Astrocyte (in vitro differentiated cells and primary cell): ENCODE measurements around the gene NUTM1. TPM values are rescaled to one million over a fixed set of nuclear protein-coding genes. Genes with fewer than 3 reads are reported as not detected.

Experiments used
- DNase-seq: peaks from one replicate; pipeline ENCODE4 v3.0.0-alpha.2; 2010; ENCODE audit warnings: low read depth
- FAIRE-seq: peaks from 2 replicates; lab custom pipeline; 2011; peaks lifted over from hg19 to GRCh38; lab: Jason Lieb, UNC
- H2AFZ ChIP-seq: 2 replicates; pipeline ENCODE4 v1.6.0; 2012; ENCODE audit warnings: low read depth, low read length, inconsistent platforms
- H3K27ac ChIP-seq: 2 replicates; pipeline ENCODE4 v1.5.1; 2011; ENCODE audit warnings: low read depth, low read length, inconsistent platforms
- H3K27me3 ChIP-seq: 2 replicates; pipeline ENCODE4 v1.6.0; 2011; ENCODE audit warnings: low read length, inconsistent platforms; ENCODE audit not compliant: insufficient read depth
- H3K36me3 ChIP-seq: 2 replicates; pipeline ENCODE4 v1.5.1; 2011; ENCODE audit warnings: low read length, inconsistent platforms; ENCODE audit not compliant: insufficient read depth
- H3K4me1 ChIP-seq: 2 replicates; pipeline ENCODE4 v1.5.1; 2011; ENCODE audit warnings: low read length, inconsistent platforms; ENCODE audit not compliant: insufficient read depth
- H3K4me2 ChIP-seq: 2 replicates; pipeline ENCODE4 v1.6.0; 2012; ENCODE audit warnings: low read length, inconsistent platforms
- H3K4me3 ChIP-seq: 2 replicates; pipeline ENCODE4 v1.5.1; 2011; ENCODE audit warnings: low read depth, mild to moderate bottlenecking, low read length, inconsistent platforms; ENCODE audit not compliant: insufficient read depth
- H3K79me2 ChIP-seq: 2 replicates; pipeline ENCODE4 v1.6.0; 2012; ENCODE audit warnings: mild to moderate bottlenecking, low read length, inconsistent platforms; ENCODE audit not compliant: insufficient read depth
- H3K9ac ChIP-seq: 2 replicates; pipeline ENCODE4 v1.6.0; 2012; ENCODE audit warnings: mild to moderate bottlenecking, low read length, inconsistent platforms
- H3K9me3 ChIP-seq: 2 replicates; pipeline ENCODE4 v1.5.1; 2012; ENCODE audit warnings: low read depth, mild to moderate bottlenecking, low read length, inconsistent platforms; ENCODE audit not compliant: insufficient read depth
- H4K20me1 ChIP-seq: 2 replicates; pipeline ENCODE4 v1.6.0; 2012; ENCODE audit warnings: low read length, inconsistent platforms; ENCODE audit not compliant: insufficient read depth
- H3K27ac Mint-ChIP-seq: one replicate; pipeline ENCODE4 v1.8.0; 2021; ENCODE audit warnings: mild to moderate bottlenecking, mixed read lengths; ENCODE audit not compliant: unreplicated experiment
- H3K27me3 Mint-ChIP-seq: one replicate; pipeline ENCODE4 v1.8.0; 2021; ENCODE audit warnings: low read depth, mixed read lengths; ENCODE audit not compliant: unreplicated experiment
- H3K36me3 Mint-ChIP-seq: one replicate; pipeline ENCODE4 v1.8.0; 2021; ENCODE audit warnings: low read depth, mixed read lengths; ENCODE audit not compliant: unreplicated experiment
- H3K4me1 Mint-ChIP-seq: one replicate; pipeline ENCODE4 v1.8.0; 2021; ENCODE audit warnings: low read depth, mixed read lengths; ENCODE audit not compliant: unreplicated experiment
- H3K4me3 Mint-ChIP-seq: one replicate; pipeline ENCODE4 v1.8.0; 2021; ENCODE audit warnings: mild to moderate bottlenecking, moderate library complexity, mixed read lengths; ENCODE audit not compliant: unreplicated experiment
- H3K9me3 Mint-ChIP-seq: one replicate; pipeline ENCODE4 v1.8.0; 2021; ENCODE audit warnings: mild to moderate bottlenecking, mixed read lengths; ENCODE audit not compliant: unreplicated experiment
- EZH2 ChIP-seq: IDR thresholded peaks from 2 replicates; pipeline ENCODE4 v1.6.1; 2012; ENCODE audit warnings: mild to moderate bottlenecking, low read length, inconsistent platforms; ENCODE audit not compliant: insufficient read depth
- total RNA-seq: library from RNA; stranded (reverse); gene quantifications from 2 replicates; pipeline ENCODE4 v1.2.1, GENCODE V29; 2021
- TF ChIP-seq, protein P1 (sequence below): IDR thresholded peaks from 2 replicates; pipeline ENCODE4 v1.5.1; 2011; ENCODE audit warnings: low read depth, mild to moderate bottlenecking, inconsistent platforms, low read length, moderate library complexity; ENCODE audit not compliant: insufficient read depth

NUTM1 gene
- total RNA-seq, 1 donor from 2014 or later: not detected

DNA sequence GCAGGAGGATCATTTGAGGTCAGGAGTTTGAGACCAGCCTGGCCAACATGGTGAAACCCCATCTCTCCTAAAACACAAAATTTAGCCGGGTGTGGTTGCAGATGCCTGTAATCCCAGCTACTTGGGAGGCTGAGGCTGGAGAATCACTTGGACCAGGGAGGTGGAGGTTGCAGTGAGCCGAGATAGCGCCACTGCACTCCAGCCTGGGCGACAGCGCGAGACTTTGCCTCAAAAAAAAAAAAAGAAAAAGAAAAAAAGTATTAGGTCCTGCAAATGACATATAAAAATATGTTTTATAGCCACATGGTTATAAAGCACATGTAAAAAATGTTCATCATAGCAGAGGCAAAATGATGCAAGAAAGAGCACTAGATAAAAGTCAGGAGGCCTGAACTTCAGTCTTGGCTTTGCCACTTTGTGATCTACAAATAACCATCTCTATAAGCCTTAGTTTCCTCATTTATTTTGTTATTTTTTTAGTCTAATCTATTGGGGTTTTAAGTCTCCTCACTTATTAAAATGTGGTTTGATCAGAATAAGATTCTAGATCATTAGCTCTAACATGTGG, 10.5 kb upstream of the NUTM1 start:
- H3K79me2 ChIP-seq: no peaks in the 10 kb centered on the region
- H3K4me2 ChIP-seq: no peak overlapping the region
- peaks cover 9% of the 10 kb centered on the region for H3K4me1 ChIP-seq
- H3K27me3 Mint-ChIP-seq: no peaks in the 10 kb centered on the region
- no peak overlapping the region for H3K4me3 Mint-ChIP-seq
- H3K36me3 Mint-ChIP-seq: no peaks in the 10 kb centered on the region
- H2AFZ ChIP-seq: no peak overlapping the region
- H3K27ac ChIP-seq: no peak overlapping the region
- peaks cover 11% of the 10 kb centered on the region for H3K4me1 Mint-ChIP-seq
- H3K9me3 Mint-ChIP-seq: no peaks in the 10 kb centered on the region
- FAIRE-seq (no peak), DNase-seq (no peak)
- H3K4me3 ChIP-seq: no peak overlapping the region
- H3K9me3 ChIP-seq: no peaks in the 10 kb centered on the region
- no peaks in the 10 kb centered on the region for H3K36me3 ChIP-seq
- H3K9ac ChIP-seq: no peak overlapping the region
- H3K27me3 ChIP-seq: no peaks in the 10 kb centered on the region
- H4K20me1 ChIP-seq: no peaks in the 10 kb centered on the region
- TF ChIP-seq, protein P1, sequence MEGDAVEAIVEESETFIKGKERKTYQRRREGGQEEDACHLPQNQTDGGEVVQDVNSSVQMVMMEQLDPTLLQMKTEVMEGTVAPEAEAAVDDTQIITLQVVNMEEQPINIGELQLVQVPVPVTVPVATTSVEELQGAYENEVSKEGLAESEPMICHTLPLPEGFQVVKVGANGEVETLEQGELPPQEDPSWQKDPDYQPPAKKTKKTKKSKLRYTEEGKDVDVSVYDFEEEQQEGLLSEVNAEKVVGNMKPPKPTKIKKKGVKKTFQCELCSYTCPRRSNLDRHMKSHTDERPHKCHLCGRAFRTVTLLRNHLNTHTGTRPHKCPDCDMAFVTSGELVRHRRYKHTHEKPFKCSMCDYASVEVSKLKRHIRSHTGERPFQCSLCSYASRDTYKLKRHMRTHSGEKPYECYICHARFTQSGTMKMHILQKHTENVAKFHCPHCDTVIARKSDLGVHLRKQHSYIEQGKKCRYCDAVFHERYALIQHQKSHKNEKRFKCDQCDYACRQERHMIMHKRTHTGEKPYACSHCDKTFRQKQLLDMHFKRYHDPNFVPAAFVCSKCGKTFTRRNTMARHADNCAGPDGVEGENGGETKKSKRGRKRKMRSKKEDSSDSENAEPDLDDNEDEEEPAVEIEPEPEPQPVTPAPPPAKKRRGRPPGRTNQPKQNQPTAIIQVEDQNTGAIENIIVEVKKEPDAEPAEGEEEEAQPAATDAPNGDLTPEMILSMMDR: no peak
- TF ChIP-seq EZH2: no peak
- no peak overlapping the region for H3K27ac Mint-ChIP-seq

DNA sequence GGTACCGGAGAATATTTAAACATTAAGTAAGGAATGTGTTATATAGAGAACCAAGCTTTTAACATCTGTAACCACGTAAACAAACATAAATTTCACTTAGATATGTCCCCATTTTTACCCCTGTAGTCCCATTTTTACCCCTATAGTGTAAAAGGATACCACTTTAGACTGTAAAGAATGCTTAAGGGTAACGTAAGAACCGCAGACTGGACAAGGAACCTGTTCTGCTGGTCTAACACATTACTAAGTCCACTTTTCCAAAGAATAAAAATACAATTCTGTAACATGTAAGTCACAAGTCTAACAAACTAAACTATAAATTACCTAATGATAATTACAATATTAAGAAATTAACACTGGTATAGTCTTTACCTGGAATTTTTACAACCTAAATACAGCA, 8.4 kb upstream of the NUTM1 start:
- no peaks in the 10 kb centered on the region for H3K36me3 Mint-ChIP-seq
- Histone ChIP-seq H3K27me3 (no peaks in the 10 kb centered on the region), H3K79me2 (peaks cover 2% of the 10 kb centered on the region), H3K4me2 (peak overlapping the region; percentile 70), H3K4me3 (no peak overlapping the region), H4K20me1 (no peaks in the 10 kb centered on the region), H2AFZ (no peak overlapping the region), H3K9ac (no peak overlapping the region), H3K27ac (no peak overlapping the region), H3K4me1 (peaks cover 12% of the 10 kb centered on the region), H3K9me3 (no peaks in the 10 kb centered on the region), H3K36me3 (peaks cover 8% of the 10 kb centered on the region)
- DNase-seq (no peak), FAIRE-seq (no peak)
- H3K9me3 Mint-ChIP-seq: no peaks in the 10 kb centered on the region
- no peak overlapping the region for H3K27ac Mint-ChIP-seq
- H3K4me3 Mint-ChIP-seq: no peak overlapping the region
- TF ChIP-seq, protein P1: no peak
- TF ChIP-seq EZH2: no peak
- peaks cover 11% of the 10 kb centered on the region for H3K4me1 Mint-ChIP-seq
- H3K27me3 Mint-ChIP-seq: no peaks in the 10 kb centered on the region
